ENCODE measurements around the gene TREH.
"Not testable (repeated sequence)": the region's sequence is repeated elsewhere in the genome, so short reads cannot be mapped to it uniquely, and the experiment has no call there.

TREH gene

GRCh38 chr11:118679483-118679882 is at the start of gene TREH:
TSS of gene TREH (minus strand) at chr11:118679650. CDS start at chr11:118679627, 23 bp downstream.
- DNase-seq (ENCODE audit: low spot score) = no peak

- not testable (repeated sequence) for DNase-seq (ENCODE audit: low spot score)
Measured at GRCh38 chr11:118728112-118728511, 48.7 kb upstream of the TREH start.

- not testable (repeated sequence) for DNase-seq (ENCODE audit: low spot score)
Measured at GRCh38 chr11:118727721-118728066, 48.2 kb upstream of the TREH start.

- DNase-seq (ENCODE audit: low spot score) = not testable (repeated sequence)
Measured at GRCh38 chr11:118727001-118727720, 47.7 kb upstream of the TREH start.

- not testable (repeated sequence) for DNase-seq (ENCODE audit: low spot score)
Measured at GRCh38 chr11:118721478-118722015, 42.1 kb upstream of the TREH start.

GRCh38 chr11:118720740-118721139 is 41.3 kb upstream of the TREH start:
- DNase-seq (ENCODE audit: low spot score) = not testable (repeated sequence)

GRCh38 chr11:118720078-118720477 is 40.6 kb upstream of the TREH start:
- not testable (repeated sequence) for DNase-seq (ENCODE audit: low spot score)

GRCh38 chr11:118718562-118718961 is 39.1 kb upstream of the TREH start:
- not testable (repeated sequence) for DNase-seq (ENCODE audit: low spot score)

- not testable (repeated sequence) for DNase-seq (ENCODE audit: low spot score)
Measured at GRCh38 chr11:118717733-118718132, 38.3 kb upstream of the TREH start.

GRCh38 chr11:118717221-118717620 is 37.8 kb upstream of the TREH start:
- DNase-seq (ENCODE audit: low spot score) = not testable (repeated sequence)

GRCh38 chr11:118715837-118716260 is 36.4 kb upstream of the TREH start:
- no peak for DNase-seq (ENCODE audit: low spot score)

- DNase-seq (ENCODE audit: low spot score) = no peak
Measured at GRCh38 chr11:118715245-118715831, 35.9 kb upstream of the TREH start.

GRCh38 chr11:118714816-118715215 is 35.4 kb upstream of the TREH start:
- DNase-seq (ENCODE audit: low spot score) = no peak

- DNase-seq (ENCODE audit: low spot score) = not testable (repeated sequence)
Measured at GRCh38 chr11:118714416-118714815, 35.0 kb upstream of the TREH start.

GRCh38 chr11:118708296-118708695 is 28.8 kb upstream of the TREH start:
- no peak for DNase-seq (ENCODE audit: low spot score)

- no peak for DNase-seq (ENCODE audit: low spot score)
Measured at GRCh38 chr11:118706546-118706825, 27.0 kb upstream of the TREH start.

GRCh38 chr11:118705791-118706545 is 26.5 kb upstream of the TREH start:
- no peak for DNase-seq (ENCODE audit: low spot score)

- no peak for DNase-seq (ENCODE audit: low spot score)
Measured at GRCh38 chr11:118705111-118705741, 25.8 kb upstream of the TREH start.

GRCh38 chr11:118703563-118704106 is 24.2 kb upstream of the TREH start:
- no peak for DNase-seq (ENCODE audit: low spot score)

GRCh38 chr11:118699506-118700220 is 20.2 kb upstream of the TREH start:
- DNase-seq (ENCODE audit: low spot score) = no peak

- DNase-seq (ENCODE audit: low spot score) = no peak
Measured at GRCh38 chr11:118697346-118697745, 17.9 kb upstream of the TREH start.
